HS-5 (cell line): ENCODE measurements around the gene RGS3.

ENCODE experiments used
- DNase-seq: peaks from one replicate; pipeline ENCODE4 v3.0.0-alpha.2; 2012; ENCODE audit warnings: low read depth

RGS3 gene

GRCh38 chr9:113465599-113466140 lies 2.1 kb downstream of the RGS3 start:
- DNase-seq = no peak

- no peak for DNase-seq
These were observed 3.7 kb downstream of the RGS3 start for GRCh38 chr9:113467183-113467582.

GRCh38 chr9:113468716-113469448 lies 5.4 kb downstream of the RGS3 start:
- DNase-seq = no peak

GRCh38 chr9:113471143-113471542 lies 7.6 kb downstream of the RGS3 start:
- no peak for DNase-seq

GRCh38 chr9:113471566-113471965 lies 8.0 kb downstream of the RGS3 start:
- no peak for DNase-seq

- DNase-seq = no peak
These were observed 8.7 kb downstream of the RGS3 start for GRCh38 chr9:113472199-113472598.

GRCh38 chr9:113474360-113475028 lies 11.0 kb downstream of the RGS3 start:
- no peak for DNase-seq

GRCh38 chr9:113475031-113475430 lies 11.5 kb downstream of the RGS3 start:
- DNase-seq = no peak

GRCh38 chr9:113475992-113476391 lies 12.5 kb downstream of the RGS3 start:
- no peak for DNase-seq

- no peak for DNase-seq
These were observed 13.0 kb downstream of the RGS3 start for GRCh38 chr9:113476511-113476916.

- no peak for DNase-seq
These were observed 13.5 kb downstream of the RGS3 start for GRCh38 chr9:113477058-113477457.

- DNase-seq = no peak
These were observed 14.1 kb downstream of the RGS3 start for GRCh38 chr9:113477661-113478060.

- no peak for DNase-seq
These were observed 15.7 kb downstream of the RGS3 start for GRCh38 chr9:113479174-113479621.

GRCh38 chr9:113480612-113481011 lies 17.1 kb downstream of the RGS3 start:
- no peak for DNase-seq

GRCh38 chr9:113481176-113481787 lies 17.8 kb downstream of the RGS3 start:
- no peak for DNase-seq

GRCh38 chr9:113482341-113482740 lies 18.8 kb downstream of the RGS3 start:
- no peak for DNase-seq

- no peak for DNase-seq
These were observed 19.6 kb downstream of the RGS3 start for GRCh38 chr9:113482991-113483675.

GRCh38 chr9:113483676-113484257 lies 20.2 kb downstream of the RGS3 start:
- no peak for DNase-seq

GRCh38 chr9:113484258-113484730 lies 20.8 kb downstream of the RGS3 start:
- DNase-seq = no peak

GRCh38 chr9:113485761-113486115 lies 22.2 kb downstream of the RGS3 start:
- DNase-seq = no peak

- DNase-seq = no peak
These were observed 22.8 kb downstream of the RGS3 start for GRCh38 chr9:113486327-113486726.

GRCh38 chr9:113488071-113488470 lies 24.5 kb downstream of the RGS3 start:
- no peak for DNase-seq
